GM21526 (cell line): ENCODE results near the gene MIEF2.

ENCODE experiments used
- ATAC-seq: cut with Tn5 transposase; IDR thresholded peaks from one replicate; pipeline ENCODE4 v1.9.1; 2021; ENCODE audit warnings: moderate library complexity; ENCODE audit not compliant: unreplicated experiment, low FRiP score

Gene MIEF2

GRCh38 chr17:18234853-18235380, 25.5 kb upstream of the MIEF2 start:
- no peak for ATAC-seq

DNA sequence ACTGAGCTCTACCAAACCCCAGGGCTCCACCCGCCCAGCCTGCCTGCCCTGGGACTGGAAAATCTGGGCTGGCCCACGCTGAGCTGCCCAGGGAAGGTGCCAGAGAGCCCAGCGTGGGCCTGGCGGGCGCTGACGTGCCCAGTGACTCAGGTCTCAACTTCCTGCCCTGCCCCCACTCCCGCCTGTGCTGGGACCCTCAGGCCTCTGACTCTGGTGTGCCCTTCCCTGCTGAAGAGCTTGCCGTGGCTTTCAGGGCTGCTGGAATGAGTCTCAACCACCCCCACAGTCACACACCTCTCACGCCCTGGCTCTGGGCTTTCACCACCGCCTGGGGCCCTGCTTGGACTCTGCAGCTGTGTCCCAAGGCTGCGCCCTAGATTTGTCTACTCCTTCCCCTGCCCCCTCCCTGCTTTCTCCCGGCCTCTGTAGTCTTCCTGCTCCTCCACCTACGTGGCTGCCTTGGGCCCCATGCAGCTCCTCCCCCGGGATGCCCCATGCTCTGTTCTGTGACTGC, 24.7 kb upstream of the MIEF2 start:
- no peak for ATAC-seq

DNA sequence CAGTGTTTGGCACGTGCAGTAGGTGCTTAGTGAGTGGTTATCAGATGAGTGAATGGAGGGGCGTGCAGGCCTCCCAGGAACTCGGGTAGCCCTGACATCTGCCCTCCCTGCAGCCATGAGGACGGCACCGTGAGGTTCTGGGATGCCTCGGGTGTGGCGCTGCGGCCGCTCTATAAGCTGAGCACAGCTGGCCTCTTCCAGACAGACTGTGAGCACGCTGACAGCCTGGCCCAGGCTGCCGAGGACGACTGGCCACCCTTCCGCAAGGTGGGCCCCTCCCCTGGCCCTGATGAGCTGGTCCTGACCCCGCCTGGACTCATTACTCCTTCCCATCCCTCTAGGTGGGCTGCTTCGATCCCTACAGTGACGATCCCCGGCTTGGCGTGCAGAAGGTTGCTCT, 24.0 kb upstream of the MIEF2 start:
- ATAC-seq = no peak

DNA sequence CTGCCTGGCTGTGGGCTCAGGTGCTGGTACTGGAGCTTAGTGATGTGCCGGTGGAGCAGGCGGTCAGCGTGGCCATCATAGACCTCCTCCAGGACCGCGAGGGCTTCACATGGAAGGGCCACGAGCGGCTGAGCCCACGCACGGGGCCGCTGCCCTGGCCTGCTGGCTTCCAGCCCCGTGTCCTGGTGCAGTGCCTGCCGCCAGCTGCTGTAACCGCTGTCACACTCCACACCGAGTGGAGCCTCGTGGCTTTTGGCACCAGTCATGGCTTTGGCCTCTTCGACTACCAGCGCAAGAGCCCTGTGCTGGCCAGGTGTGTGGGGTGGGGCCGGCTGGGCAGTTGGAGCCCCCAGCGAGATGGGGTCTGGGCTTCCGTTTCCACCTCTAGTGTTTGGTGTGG, 23.0 kb upstream of the MIEF2 start:
- no peak for ATAC-seq

DNA sequence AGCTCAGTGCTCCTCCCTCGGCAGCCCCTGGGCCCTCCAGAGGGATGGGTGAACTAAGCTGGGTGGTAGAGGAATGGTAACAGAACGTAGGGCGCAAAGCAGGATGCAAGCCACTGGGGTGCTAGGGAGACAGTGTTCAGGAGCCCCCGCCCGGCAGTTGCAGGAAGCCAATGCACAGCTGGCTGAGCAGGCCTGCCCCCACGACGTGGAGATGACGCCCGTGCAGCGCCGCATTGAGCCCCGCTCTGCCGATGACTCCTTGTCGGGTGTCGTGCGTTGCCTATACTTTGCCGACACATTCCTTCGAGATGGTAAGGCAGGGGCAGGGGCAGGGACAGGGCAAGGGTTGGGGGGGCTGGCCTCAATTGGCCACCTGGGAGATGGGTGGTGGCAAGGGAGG, 22.2 kb upstream of the MIEF2 start:
- no peak for ATAC-seq

GRCh38 chr17:18240449-18240848, 20.0 kb upstream of the MIEF2 start:
- ATAC-seq = no peak

DNA sequence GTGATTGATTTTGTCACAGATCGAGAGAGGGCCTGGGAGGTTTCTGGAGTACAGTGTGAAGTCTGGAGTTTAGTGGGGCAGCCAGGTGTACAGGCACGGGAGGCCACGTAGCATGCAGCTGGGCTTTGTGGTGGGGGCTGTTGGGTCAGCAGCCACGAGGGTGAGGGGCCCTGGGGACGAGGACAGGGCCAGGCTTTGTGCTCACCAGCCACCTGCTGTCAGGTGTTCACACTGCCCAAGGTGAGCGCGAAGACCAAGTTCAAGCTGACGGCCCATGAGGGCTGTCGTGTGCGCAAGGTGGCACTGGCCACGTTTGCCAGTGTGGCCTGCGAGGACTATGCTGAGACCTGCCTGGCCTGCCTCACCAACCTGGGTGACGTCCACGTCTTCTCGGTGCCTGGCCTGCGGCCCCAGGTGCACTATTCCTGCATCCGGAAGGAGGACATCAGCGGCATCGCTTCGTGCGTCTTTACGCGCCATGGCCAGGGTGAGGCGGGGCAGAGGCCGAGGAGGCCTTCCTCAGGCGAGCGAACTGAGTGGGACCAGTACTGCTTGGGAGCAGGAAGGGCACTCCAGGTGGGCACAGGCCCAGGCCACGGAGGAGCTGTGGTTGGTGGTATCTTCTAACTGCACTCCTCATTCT, 19.1 kb upstream of the MIEF2 start:
- ATAC-seq = no peak

DNA sequence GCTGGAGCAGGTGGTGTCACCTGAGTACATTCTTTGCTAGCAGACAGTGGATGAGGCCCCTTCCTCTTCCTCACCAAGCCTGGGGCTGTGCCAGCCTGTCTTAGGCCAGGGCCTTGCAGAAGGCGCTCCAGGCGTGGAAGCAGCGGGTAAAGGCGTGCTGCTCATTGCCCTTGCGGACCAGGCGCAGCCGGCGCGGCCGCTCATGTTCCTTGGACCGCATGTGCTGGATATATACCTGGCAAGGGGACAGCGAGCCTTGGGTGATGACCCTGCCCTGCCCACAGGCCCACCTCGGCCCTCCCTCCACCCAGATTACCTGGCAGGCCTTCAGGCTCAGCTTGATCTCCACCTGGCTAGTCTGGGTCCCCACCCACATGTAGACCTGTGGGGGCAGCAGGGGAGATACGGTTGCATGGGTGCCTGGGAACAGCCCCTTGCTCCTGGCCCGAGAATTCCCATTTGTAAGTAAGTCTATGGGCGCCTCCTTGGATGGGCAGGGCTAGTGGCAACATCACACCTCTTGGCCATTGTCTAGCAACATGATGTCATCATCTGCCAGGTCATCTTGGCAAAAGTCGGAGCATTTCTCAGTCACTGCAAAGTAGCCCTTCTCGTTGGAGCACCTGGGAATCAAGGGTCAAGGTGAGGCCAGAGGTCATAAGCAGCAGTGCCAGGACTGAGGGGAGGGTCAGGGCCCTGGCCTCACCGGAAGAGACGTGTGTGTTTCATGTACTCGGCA, 15.3 kb upstream of the MIEF2 start:
- no peak for ATAC-seq

- ATAC-seq = no peak
Measured at GRCh38 chr17:18246109-18246725, 14.2 kb upstream of the MIEF2 start.

DNA sequence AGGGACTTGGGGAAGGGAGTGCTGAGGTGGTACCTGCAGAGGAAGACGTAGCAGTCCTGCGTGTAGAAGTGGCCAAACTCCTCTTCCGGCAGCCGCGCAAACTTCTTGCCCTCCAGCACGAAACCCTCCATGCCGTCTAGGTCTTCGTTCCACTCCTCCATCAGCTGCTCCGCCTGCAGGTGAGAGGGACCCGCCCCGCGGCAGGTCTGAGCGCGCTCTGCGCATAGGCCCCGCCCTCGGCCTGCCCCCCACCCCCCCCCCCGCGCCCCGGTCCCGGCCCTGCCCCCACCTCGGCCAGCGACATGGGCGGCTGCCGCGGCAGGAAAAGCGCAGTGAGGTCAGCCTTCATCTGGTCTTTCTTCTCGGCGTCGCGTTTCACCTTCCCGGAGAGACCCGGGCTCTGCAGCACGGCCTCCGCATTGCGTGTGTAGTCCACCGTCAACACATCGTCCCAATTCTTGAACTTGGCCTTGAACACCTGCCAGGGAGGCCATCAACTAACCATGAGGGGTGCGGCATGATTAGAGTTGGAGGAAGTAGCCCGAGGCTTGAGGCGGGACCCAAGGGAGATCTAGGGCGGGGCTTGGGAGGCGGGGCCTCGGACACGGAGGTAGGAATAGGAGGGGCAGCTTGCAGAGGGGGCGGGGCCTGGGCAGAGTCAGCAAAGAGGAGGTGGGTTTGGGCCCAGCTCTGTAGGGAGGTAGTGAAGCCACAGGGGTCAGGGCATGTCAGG, 13.4 kb upstream of the MIEF2 start:
- no peak for ATAC-seq

DNA sequence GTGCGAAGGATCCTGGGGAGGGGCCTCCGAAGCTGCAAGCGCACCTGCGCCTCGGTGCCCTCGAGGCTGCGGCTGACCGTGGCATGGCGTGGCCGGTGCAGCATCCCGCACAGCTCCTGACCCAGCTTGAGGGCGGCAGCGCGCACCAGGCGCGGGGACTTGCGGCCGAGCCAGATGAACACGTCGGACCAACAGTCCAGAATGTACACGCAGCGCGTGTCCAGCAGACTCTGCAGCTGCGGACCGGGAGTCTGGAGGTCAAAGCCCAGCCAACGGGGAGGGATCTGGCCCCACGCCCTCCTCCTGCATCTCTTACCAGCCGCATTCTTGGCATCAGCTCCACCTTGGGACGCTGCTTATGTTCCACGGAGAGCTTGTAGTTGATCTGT, 12.9 kb upstream of the MIEF2 start:
- no peak for ATAC-seq

DNA sequence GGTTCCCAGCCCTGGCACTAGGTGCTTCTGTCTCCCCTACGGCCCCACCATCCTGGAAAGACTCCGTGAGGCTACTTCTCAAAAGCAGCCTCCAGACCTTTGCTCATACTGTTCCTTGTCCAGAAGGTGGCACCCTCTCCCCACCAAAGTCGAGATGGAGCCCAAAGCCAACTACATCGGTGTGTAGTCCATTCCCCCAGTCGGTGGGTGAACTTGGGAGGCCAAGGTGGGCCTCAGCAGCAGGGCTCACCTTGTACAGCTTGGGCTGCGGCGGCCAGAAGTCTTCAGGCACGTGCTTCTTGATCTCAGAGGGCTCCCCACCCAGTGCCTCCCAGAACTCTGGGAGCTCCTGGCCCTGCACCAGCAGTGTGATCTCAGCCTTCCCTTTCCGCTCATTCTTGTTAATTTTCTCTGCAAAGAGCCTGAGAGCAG, 12.1 kb upstream of the MIEF2 start:
- ATAC-seq = no peak

DNA sequence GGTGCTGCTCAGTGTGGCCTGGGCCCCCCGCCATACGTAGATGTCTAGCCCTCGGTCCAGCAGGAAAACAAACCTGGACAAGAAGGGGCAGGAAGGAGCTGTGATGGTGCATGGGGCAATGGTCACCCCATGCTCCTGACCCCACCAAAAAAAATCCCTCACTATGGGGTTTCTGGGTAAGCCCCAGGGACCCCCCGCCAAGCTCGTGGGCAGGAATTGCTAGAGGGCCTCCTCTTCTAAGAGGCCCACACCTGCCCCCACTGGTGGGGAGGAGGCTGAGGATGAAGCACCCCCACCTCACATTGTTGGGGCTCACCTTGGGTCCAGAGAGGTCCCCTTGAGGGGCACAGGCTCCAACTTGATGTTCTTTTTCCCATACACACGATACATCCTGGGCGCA, 11.7 kb upstream of the MIEF2 start:
- no peak for ATAC-seq

DNA sequence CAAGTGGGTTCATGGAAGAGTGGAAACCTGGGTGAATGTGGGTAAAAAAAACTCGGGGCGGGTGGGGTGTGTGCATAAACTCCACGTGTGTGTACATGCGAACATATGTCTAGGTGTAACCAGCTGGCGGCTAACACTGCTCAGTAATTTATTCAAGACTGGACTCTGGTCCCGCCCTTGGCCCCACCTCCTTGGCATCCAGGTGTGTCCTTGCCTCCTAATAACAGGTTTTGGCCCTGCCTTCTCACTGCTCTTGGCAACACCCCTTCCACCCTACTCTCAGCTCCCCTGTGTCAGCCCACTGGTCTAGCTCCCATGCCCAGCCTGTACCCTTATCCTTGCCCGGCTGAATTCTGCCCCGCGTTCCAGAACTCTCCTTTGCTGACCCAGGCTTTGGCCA, 10.2 kb upstream of the MIEF2 start:
- no peak for ATAC-seq

DNA sequence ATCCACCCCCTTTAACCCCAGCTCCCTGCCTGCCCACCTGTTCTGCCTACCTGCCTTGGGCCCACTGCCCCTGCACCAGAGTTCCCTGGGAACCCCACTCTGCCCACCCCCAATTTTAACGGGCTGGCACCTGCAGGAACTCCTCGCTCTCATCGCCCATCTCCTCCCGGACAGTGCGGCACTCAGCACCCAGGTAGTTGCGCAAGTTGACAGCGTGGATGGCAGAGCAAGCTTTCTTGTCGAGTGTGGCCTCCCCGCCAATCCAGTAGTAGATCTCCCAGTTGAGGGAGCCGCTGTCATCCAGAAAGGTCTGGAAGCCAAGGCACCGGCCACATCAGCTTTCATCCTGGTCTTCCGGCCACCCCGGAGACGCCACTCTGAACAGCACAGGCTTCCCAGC, 9.8 kb upstream of the MIEF2 start:
- ATAC-seq = no peak

GRCh38 chr17:18251204-18251603, 9.3 kb upstream of the MIEF2 start:
- ATAC-seq = no peak

GRCh38 chr17:18252160-18252559, 8.3 kb upstream of the MIEF2 start:
- ATAC-seq = no peak

DNA sequence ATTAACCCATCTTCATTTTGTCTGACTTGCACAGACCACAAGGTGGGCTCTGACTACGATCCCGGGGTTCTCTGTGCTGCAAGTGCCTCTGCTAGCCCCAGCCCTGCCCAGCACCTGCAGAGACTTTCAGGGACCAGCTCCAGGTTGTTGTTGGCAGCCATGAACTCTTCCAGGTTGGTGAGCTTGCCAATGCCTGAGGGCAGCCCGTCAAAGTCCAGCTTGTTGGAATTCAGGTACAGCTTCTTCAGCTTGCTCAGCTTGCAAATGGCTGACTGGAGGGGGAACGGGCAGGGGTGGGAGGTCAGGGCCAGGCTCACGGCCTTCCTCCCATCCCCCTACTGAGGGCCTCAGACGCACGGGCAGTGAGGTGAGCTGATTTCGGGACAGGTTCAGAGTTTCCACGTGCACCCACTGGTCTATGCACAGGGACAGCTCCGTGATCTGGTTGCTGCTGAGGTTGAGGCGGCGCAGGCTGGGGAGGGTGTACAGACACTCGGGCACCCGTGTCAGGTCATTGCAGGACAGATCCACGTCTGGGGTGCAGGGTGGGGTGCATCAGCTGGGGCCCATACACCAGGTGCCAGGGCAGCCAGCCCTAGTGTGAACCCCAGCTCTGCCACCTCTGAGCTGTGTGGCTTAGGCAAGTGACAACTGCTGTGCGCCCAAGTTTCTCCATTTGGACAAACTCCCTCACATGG, 7.1 kb upstream of the MIEF2 start:
- no peak for ATAC-seq

GRCh38 chr17:18253947-18254821, 6.3 kb upstream of the MIEF2 start:
- ATAC-seq = no peak
